8988T (cell line): ENCODE results near the gene P2RY6.

Source experiments
- DNase-seq: peaks from one replicate; pipeline ENCODE4 v3.0.0; 2011

Gene P2RY6

GRCh38 chr11:73237471-73238290 is 34.5 kb upstream of the P2RY6 start:
- peak; percentile 31 for DNase-seq

DNA sequence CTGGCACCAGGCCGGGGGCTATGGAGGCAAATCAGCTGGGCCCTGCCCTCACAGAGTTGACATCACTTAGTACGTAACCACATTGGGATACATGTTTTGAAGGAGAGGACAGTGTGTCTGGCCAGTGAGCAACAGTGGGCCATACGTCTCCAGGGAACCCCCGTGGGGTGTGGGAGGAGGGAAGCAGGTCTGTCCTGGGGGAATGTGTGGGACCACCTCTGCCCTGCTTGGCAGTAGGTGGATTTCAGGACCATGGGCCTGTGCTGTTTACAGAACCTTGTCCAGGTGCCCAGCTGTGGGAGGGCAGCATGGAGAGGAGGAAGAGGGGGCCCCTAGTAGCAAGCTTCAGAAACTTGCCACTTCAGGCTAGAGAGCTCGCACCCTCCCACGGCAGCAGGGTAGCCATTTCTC is 33.0 kb upstream of the P2RY6 start:
- DNase-seq, result peak; percentile 9

DNA sequence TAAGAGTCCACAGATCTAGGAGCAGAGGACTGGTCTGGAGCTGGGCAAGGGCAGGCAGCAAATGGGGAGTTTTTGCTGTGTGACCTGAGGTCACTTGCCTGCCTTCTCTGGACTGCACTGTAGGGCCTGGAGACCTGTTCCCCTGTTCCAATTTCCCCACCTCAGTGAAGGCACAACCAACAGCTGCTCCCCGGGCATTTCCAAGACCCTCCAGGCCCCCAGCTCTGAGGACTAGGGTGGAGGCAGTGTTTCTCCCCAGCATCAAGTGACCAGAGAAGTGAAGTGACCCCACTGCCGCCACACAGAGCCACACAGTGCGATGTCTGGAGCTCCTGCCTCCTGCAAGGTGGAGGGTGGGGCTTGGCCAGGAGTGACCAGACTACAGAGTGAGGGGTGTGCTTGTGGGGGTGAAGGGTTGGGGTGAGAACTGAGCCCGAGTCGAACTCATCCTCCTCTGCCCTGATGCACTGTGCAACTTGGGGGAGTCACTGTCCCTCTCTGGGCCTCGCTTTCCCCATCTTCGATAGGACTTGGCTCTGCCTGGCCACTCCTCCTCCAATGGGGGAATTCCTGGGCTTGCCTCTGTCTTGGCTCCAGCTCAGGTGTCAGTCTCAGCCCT is 32.5 kb upstream of the P2RY6 start:
- DNase-seq, result no peak

DNA sequence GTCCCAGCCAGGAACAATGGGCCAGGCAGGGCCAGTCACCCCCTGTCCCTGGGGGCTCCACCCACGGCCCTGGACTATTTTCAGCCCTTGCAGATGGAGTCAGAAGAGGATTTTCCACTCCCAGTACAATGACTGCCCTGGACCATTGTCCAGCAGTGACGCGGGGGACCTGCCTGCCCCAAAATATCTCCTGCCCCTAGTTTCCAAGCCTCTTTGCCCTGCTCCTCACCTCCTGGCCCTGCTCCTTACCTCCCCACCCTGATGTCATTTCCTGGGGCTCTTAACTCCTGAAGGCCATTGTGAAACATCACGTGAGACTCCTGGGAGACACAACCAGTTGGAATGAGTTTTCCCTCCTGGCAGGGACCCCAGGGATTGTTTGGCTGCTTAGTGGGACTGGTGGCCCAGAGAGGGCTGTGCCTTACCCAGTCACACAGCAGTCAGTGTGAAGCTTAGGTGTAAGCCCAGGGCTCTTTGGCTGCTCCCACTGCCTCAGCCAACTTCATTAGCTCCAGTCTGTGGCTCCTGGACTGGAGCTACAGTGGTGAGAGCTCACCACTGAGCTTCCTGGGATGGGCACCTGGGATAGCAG is 31.9 kb upstream of the P2RY6 start:
- peak; percentile 28 for DNase-seq

DNA sequence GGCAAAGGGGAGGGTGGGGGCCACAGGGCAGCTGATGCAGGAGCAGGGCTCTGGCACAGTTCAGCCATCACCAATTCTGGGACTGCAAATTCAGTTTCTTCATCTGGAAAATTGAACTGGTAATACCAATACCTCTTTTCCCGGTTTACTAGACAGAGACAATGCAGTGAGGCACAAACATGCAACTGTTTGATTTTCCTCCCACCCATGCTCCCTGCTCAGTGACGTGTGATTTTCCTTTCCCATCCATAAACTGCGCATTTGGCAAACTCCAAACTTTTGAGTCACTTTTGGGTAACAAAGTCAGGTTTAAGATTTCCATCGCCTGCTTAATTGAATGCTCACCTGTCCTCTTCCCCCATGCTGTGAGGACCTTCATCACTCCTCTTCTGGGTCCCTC is 30.8 kb upstream of the P2RY6 start:
- no peak for DNase-seq

- peak; percentile 88 for DNase-seq
Observed at GRCh38 chr11:73242251-73243092, 29.7 kb upstream of the P2RY6 start.

GRCh38 chr11:73243093-73243485 is 29.0 kb upstream of the P2RY6 start:
- DNase-seq, result no peak

DNA sequence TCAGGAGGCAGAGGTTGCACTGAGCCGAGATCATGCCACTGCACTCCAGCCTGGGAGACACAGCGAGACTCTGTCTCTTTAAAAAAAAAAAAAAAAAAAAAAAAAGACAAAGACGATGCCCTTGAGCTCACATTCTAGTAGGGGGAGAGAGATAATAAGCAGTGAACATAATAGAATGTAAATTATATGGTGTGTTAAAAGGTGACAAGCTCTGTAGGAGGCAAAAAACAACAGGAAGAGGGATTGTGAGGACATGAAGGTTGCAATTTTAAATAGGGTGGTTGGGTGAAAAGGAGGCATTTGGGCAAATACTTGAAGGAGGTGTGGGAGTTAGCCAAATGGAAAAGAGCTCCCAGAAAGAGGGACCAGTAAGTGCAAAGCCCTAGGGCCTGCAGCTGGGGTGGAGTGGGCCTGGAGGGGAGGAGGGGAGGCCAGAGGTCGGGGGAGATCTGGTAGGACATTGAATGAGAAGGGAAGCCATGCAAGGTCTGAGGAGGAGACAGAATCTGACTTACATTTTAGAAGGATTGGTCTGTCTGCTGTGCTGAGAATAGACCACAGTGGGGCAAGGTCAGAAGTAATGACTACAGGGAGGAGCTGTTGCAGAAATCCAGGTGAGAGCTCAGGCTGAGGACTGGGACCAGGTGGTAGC is 27.4 kb upstream of the P2RY6 start:
- no peak for DNase-seq

DNA sequence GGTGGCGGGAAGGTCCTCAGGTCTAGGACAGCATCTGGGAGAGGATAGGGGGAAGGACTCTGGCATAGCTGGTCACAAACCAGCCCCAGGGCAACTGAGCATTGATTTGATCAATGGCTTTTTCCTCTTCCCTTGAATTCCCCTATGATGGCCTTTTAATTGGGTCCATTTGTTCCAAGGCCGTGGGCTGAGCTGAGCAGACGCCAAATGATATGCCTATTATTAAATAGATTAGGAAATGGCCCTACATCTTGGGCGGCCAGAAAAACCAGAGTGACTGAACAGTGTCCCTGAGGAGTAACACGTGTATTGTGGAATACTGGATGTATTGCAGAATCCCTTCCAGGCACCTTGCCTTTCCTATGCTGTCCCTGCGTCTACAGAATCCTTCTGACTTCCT is 26.7 kb upstream of the P2RY6 start:
- DNase-seq, result no peak

DNA sequence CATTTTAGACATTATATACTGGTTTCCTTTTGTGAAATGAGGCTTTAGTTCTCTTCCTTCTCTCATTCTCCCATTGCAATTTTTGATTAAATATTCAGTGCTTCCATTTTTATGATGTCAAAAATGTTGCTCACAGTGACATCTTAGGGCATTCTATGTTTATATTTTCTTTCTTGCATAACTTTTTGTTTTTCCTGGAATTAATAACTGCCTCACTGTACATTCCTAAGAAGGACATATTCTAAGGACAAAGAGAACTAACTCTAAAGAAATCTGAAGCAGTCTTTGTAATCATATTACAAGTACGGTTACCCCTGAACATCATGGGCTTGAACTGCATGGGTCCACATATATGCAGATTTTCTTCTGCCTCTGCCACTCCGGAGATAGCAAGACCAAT is 25.8 kb upstream of the P2RY6 start:
- no peak for DNase-seq

DNA sequence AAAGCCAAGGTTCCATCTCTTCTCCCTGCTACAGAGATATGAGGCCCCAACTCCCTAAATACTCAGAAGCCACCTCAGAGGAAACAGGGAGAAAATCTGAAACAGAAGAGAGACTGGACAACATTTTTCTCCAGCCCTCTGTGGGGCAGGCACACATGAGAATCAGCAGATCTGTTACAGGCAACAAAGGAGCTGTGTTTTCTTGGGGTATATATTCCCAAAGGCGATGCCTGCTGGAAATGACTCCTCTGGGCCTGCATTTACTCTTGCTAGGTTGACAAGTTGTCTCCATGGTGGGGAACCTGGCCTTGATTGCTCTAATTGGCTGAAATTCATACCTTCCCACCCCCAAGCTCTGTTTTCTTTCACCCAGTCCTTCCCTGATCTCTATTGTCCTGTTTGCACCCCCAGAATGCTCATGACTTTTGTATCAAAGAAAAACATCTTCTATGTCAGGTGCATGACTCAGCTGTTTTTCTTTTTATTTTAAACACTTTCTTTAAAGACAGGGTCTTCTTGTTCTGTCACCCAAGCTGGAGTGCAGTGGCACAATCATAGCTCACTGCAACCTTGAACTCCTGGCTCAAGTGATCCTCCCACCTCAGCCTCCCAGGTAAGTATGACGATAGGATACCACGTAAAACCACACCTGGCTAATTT is 23.5 kb upstream of the P2RY6 start:
- no peak for DNase-seq

DNA sequence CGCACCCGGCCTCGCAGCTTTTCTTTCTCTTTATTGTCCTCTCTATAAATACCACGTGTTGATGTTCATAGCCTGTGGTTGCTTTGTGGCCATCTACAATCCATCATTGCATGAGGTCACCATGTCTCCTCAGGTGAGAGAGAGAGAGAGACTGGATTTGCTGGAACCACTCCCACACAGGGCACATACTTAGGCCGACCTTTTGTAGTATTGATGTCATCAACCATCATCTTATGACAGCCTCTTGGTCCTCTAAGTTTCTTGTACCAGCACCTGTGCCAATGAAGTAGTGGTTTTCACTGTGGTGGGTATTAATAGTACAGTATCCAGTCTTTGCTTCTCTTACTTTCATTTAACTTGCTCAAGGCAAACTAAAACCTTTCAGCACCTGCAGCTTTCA is 22.8 kb upstream of the P2RY6 start:
- no peak for DNase-seq

DNA sequence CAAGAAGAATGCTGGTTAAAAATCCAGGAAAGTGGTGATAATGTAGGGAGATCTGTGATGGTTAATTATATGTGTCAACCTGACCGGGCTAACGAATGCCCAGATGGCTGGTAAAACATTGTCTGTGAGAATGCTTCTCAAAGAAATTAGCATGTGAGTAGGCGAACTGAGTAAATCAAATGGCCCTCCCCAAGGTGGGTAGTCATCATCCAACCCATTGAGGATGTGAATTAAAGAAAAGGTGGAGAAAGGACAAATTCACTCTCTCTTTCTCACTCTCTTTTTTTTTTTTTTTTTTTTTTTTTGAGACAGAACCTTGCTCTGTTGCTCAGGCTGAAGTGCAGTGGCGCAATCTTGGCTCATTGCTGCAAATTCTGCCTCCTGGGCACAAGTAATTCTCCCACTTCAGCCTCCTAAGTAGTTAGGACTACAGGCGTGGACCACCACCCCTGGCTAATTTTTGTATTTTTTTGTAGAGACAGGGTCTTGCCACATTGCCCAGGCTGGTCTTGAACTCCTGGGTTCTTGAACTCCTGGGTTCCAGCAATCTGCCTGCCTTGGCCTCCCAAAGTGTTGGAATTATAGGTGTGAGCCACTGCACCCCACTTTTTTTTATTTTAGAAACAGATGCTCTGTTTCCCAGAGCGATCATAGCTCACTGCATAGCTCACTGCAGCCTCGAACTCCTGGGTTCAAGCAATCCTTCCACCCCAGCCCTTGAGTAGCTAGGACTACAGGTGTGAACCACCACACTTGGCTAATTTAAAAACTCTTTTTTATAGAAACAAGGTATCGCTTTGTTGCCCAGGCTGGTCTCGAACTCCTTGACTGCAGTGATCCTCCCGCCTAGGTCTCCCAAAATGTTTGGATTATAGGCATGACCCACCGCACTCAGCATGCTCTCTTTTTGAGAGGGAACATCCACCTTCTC is 22.0 kb upstream of the P2RY6 start:
- no peak for DNase-seq

DNA sequence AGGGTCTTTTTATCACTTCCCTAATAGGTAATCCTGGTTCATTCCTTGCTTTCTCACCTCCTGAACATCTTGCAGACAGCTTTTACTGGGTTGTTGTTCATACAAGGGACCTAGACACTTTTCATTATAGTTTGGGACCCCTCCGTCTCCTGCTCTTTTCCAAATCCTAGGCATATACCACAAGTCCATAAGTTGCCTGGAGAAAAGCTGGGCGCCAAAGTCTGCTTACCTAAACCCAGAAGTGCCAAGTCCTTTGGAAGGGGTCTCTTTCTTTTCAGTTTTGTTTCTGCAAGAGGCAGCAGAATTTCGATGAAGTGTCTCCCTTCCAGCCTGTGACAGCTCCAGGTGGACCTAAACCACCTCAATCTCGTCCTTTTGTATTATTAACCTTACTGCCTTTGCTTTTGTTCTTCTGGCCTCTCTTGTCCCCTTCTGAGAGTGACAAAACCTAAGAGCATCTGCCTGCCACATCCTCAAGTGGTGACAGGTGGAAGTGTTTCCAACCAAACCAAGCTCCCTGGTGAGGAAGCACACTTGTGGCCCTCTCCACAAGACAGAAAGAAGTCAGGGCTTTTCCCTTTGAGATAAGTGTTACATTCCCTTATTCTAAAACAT is 19.5 kb upstream of the P2RY6 start:
- no peak for DNase-seq

DNA sequence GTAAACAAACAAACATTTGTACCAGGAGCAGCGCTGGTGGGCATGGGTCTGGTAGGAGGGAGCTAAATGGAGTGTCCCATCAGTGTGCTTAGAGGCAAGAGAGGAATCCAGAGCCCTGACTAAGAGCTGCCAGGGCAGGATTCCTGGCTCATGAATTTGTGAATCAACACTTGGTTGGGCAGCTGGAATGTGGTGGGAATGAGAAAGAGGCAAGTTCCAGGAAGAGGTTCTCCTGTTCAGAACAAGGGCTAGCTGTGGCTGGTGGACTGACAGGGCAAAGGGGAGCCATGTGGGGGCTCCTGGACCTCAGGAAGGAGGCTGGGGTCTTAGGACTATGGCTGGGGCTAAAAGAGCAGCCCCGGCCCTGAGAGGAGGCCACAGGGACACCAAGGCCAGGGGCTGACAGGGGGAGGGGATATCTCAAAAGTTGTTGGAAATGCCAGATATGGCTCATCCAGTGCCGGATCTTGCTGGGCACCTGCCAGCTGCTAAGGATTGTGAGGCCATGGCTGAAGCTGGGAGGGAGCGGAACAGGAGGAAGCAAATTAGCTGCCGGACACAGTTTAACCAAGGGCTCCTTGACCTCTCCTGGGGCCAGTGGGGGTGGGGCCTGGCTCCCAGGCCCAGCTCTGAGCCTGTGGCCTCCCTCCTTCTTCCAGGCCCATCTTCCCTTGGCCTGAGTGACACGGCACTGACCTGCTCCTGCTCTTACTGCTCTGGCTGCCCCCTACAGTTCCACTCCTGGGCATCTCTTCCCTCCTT is 14.6 kb upstream of the P2RY6 start:
- DNase-seq, result peak; percentile 68

DNA sequence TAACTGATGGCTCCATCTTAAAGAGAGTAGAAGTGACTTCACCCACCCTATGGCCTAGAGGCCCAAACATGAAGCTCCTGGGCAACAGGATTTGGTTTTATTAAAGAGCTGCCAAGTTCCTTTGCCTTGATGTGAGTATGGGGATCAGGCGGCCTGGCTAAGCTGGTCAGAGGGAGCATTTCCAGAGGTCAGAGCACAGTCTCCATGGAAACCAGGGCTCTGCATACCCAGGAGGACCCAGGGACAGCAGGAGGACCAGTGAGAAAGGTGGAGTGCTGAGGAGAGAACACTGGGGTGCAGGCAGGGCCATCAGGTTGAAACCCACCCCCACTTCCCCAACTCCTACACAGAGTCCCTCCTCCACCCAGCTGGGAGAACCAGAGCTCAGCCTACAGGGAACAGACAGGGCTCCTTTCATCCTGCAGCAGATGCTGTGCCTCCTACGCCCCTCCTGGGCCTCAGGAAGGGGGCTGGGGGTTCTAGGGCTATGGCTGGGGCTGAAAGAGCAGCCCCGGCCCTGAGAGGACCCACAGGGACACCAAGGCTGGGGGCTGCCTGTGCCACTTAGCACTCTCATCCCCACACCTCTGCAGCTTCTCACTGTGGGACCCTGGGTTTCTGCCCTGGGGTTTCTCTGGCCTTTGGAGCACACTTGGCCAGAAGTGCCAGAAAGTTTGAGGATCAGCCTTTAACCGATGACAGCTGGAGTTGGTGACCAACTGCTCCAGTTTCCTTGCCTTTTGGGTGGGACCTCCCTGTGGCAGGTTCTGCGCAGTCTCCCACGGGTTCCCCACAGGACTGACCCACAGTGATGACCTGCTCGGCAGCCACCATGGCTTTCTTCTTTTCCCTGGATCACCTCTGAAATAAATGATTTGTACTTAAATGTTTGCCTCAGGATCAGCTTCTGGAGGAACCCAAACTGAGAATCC is 13.8 kb upstream of the P2RY6 start:
- DNase-seq, result no peak

GRCh38 chr11:73259406-73260126 is 12.6 kb upstream of the P2RY6 start:
- no peak for DNase-seq

- no peak for DNase-seq
Observed at GRCh38 chr11:73260127-73260457, 12.0 kb upstream of the P2RY6 start.
